Measurements from ENCODE around the gene RAPGEF4. TPM values are rescaled to one million over a fixed set of nuclear protein-coding genes. Genes with fewer than 3 reads are reported as not detected.
A peak's percentile ranks its signal among the peaks of the same experiment; 100 is the strongest.

RAPGEF4 gene
- total and polyA plus RNA-seq, 2 of the 8 experiments (the other 6 are each of a cell fraction or from before 2014, with no cell fraction given), result 1.2 to 2.6 TPM

- Histone ChIP-seq H2BK20ac (ENCODE audit: low read length) (no peak overlapping the region), H3K27ac (ENCODE audit: low read depth, low read length) (no peak overlapping the region), H3K23me2 (ENCODE audit: low read depth, low read length) (no peaks in the 10 kb centered on the region), H3K79me2 (ENCODE audit: control insufficient read depth in 1 of 2, insufficient read depth in 2 of 2, low read length in 2 of 2) (no peaks in the 10 kb centered on the region), H4K5ac (ENCODE audit: insufficient read length, low read depth, low read length) (no peak overlapping the region), H3K36me3 (ENCODE audit: control insufficient read depth in 2 of 4, insufficient read depth in 4 of 4, low read length in 3 of 4) (no peaks in the 10 kb centered on the region), H3K14ac (ENCODE audit: insufficient read length) (no peak overlapping the region), H3K4ac (replicated peaks; ENCODE audit: insufficient read length, low read depth, low read length) (no peak overlapping the region), H3K4me2 (ENCODE audit: insufficient read depth in 1 of 2, low read depth in 2 of 2, low read length in 2 of 2) (peak overlapping the region; percentile 16 to 26; a peak in 2 of 4 replicates), H2BK120ac (replicated peaks; ENCODE audit: low read depth, low read length) (no peak overlapping the region), H2AFZ (ENCODE audit: low read length) (no peak overlapping the region), H2BK15ac (ENCODE audit: low read length) (0 out of 2 replicates have a peak overlapping the region, but pooled peaks have one; percentile 67), H2BK12ac (ENCODE audit: low read depth, low read length) (no peak overlapping the region), H3K18ac (ENCODE audit: extremely low read depth, low read length) (no peak overlapping the region), H3K56ac (replicated peaks; ENCODE audit: insufficient read length, low read depth, low read length) (no peak overlapping the region), H4K8ac (ENCODE audit: extremely low read depth, insufficient read depth, low read length) (no peak overlapping the region), H3K9ac (replicated peaks in 1 of 4; ENCODE audit: extremely low read depth in 1 of 4, low read depth in 3 of 4, low read length in 3 of 4) (no peak overlapping the region), H3K4me1 (replicated peaks in 1 of 4; ENCODE audit: control insufficient read depth in 3 of 4, insufficient read depth in 4 of 4, low read length in 3 of 4) (peaks cover 2 to 11% (median 3%) of the 10 kb centered on the region in 4 experiments; a peak in 6 of 7 replicates), H3K9me3 (ENCODE audit: insufficient read depth in 2 of 2, low read depth in 1 of 2, low read length in 1 of 2) (no peaks in the 10 kb centered on the region), H3K4me3 (ENCODE audit: extremely low read depth in 1 of 4, insufficient read depth in 2 of 4, low read depth in 3 of 4, low read length in 4 of 4) (no peak overlapping the region), H3K23ac (ENCODE audit: insufficient read length) (no peak overlapping the region), H2BK5ac (ENCODE audit: low read depth, low read length) (no peak overlapping the region), H3K79me1 (ENCODE audit: low read depth, low read length) (no peaks in the 10 kb centered on the region), H4K91ac (replicated peaks; ENCODE audit: insufficient read length, low read length) (no peak overlapping the region), H2AK5ac (ENCODE audit: low read depth, low read length) (no peak overlapping the region), H3K27me3 (replicated peaks in 1 of 4; ENCODE audit: control insufficient read depth in 3 of 4, extremely low read depth in 1 of 4, insufficient read depth in 3 of 4, low read length in 3 of 4) (no peaks in the 10 kb centered on the region), H4K20me1 (replicated peaks in 1 of 2; ENCODE audit: control insufficient read depth in 1 of 2, insufficient read depth in 2 of 2, low read length in 2 of 2) (no peaks in the 10 kb centered on the region)
- TF ChIP-seq TAF1 (IDR thresholded peaks at IDR 0.05; ENCODE audit: low read depth, low read length) (no peak), CTBP2 (IDR thresholded peaks at IDR 0.05; ENCODE audit: borderline replicate concordance, insufficient read depth, insufficient read length, low read length) (peak; percentile 53)
- POLR2A ChIA-PET (ENCODE audit: partially characterized antibody), result no interaction called here
- CTCF ChIA-PET (ENCODE audit: partially characterized antibody), result interaction anchor here (0.8 to 1.9 kb wide), 4 partner anchors 8 to 41 kb away, joined by 3 to 7 read pairs (median 4); no protein-coding TSS in a partner anchor
- 51% methylated on average over 3 of the region's 3 CpGs; no CpG with 5 or more reads in 1 of the 2 experiments for WGBS, 2 experiments (ENCODE audit: extremely low coverage in 1 of 2, insufficient coverage in 1 of 2, insufficient read length in 1 of 2, insufficient replicate concordance in 2 of 2, low coverage in 1 of 2, low lambda C conversion rate in 2 of 2, missing lambda C conversion rate in 1 of 2)
- no peak for DNase-seq (ENCODE audit: low read depth in 1 of 2, low spot score in 2 of 2)
- no peak for FAIRE-seq
Measured at GRCh38 chr2:172905937-172906811, 170.5 kb downstream of the RAPGEF4 start.

Measured in H1 (cell line).